Measurements from ENCODE around the gene GAS2L3.
"Not testable (repeated sequence)": the region's sequence is repeated elsewhere in the genome, so short reads cannot be mapped to it uniquely, and the experiment has no call there.

Gene GAS2L3

DNA sequence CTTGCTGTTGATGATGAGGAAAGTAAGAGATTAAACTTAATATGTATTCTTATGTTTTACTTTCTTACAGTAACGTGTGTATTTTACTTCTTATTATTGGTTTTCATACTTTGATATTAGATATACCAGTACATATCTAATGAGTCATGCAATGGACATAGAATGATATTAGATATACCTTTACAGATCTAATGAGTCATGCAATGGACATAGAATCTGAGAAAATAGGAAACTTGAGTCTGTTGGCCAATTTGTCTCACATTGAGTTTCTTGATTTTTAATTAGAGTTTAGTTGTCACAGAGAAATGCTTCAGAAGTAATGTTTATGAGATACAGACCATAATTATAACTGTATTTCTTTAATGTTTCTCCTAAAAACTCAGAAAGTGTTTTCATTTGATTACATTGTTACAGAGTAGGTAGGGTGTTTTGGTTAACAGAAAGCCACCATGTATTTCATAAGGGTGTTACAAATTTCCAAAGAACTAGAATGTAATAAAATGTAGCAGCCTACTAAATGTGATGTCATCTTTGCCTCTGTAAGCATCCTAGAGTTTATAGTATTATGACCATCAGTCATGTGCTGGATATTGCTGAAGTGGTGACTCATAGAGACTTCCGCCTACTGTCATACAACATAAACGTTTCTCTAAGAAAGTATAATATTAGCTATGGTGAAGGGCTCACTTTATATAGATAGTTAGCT lies 3.0 kb downstream of the GAS2L3 start:
- no peak for DNase-seq

DNA sequence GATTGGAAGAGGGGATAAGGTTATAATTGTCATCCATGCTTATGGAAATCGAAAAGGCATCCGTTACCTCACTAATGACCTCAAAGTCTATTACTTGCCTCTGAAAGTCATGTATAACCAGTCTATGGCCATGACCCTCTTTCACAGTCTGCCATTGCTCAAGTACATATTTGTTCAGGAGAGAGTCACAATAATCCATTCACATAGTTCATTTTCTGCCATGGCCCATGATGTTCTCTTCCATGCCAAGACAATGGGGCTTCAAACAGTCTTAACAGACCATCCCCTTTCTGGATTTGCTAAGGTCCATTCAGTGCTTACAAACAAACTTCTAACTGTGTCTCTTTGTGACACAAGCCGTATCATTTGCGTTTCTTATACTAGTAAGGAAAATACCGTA lies 5.4 kb downstream of the GAS2L3 start:
- DNase-seq: no peak

DNA sequence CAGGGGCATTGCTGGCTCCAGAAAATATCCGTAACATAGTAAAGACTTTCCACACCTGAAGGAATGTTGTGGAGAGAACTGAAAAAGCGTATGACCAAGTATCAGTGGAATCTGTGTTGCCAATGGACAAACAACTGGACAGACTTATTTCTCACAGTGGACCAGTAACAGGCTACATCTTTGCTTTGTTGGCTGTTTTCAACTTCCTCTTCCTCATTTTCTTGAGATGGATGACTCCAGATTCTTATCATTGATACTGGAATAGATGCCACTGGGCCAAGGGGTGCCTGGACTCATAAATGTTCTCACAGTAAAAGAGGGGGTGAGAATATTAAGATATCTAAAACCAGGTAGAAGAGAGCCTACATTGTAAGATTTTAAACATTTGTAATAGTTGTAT lies 6.4 kb downstream of the GAS2L3 start:
- no peak for DNase-seq

DNA sequence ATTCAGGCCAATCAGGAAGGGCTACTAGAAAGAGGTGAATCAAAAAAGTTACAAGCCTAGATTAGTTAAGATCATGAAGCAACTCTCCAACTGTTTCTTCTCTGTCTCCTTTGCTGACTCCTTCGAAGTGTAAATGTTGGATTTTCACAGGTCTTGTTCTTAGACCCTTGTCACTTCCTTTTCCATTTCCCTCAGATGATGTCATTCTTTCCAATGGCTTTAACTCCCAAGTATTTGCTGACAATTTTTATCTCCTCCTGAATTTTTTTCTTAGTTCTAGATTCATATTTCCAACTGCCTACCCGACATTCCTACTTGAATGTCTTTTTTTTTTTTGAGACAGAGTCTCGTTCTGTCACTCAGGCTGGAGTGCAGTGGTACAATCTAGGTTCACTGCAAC lies 10.8 kb downstream of the GAS2L3 start:
- DNase-seq: no peak

DNA sequence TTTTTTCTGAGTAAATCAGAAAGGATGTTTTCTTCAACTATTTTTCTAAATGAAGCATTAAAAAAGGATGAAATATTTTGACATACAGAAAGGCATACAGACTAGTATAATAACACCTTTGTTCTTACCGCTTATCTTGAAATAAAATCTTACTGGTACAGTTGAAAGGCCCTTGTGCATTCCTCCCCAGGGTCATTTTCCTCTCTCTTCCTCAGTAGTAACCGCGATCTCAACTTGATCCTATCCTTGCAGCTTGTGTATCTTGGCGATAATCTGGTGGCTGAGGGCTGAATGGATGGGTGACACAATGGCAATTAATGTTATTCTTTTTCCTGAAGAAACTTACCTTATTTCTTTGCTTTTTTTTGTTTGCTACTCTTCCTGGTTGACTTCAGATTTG lies 18.5 kb downstream of the GAS2L3 start:
- no peak for DNase-seq

DNA sequence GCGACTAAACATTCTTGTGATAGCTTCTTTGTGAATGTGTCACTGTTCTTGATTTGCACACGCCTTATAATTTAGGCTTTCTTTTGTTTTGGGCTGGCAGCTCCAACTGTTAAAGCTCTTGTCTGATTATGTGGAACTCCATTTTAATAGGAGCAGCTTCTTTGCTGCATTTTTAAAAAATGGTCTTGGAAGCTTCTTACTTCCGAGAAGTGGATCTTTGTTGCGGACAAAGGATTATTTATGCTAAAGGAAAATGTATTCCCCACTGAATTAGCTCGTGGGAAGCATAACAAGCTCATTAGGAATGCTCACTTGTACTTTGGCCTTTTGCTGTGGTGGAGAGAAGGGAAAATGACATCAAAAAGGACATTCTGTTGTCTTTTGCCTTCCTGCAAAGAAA lies 20.0 kb downstream of the GAS2L3 start:
- DNase-seq: no peak

DNA sequence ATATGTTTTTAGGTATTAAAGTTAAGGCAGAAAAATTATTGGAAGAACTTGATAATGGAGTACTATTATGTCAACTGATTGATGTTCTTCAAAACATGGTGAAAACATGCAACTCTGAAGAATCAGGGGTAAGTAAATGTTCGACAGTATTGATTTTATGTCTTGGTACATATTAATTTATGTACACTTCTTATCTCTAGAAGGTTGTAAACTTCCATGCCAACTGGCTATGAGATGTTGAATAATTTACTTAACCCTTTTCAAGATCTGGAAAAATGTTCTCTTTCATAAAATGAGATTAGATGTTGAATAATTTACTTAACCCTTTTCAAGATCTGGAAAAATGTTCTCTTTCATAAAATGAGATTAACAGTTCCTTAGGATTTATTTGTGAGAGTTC lies 28.1 kb downstream of the GAS2L3 start:
- DNase-seq: no peak

DNA sequence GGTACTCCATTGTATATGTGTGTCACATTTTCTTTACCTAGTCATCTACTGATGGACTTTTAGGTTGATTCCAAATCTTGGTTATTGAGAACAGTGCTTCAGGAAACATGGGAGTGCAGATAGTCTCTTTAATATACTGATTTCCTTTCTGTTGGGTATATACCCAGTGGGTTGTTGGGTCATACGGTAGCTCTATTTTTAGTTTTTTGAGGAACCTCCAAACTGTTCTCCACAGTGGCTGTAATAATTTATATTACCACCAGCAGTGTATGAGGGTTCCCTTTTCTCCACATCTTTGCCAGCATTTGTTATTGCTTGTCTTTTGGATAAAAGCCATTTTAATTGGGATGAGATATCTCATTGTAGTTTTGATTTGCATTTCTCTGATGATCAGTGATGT lies 29.5 kb downstream of the GAS2L3 start:
- DNase-seq: not testable (repeated sequence)

DNA sequence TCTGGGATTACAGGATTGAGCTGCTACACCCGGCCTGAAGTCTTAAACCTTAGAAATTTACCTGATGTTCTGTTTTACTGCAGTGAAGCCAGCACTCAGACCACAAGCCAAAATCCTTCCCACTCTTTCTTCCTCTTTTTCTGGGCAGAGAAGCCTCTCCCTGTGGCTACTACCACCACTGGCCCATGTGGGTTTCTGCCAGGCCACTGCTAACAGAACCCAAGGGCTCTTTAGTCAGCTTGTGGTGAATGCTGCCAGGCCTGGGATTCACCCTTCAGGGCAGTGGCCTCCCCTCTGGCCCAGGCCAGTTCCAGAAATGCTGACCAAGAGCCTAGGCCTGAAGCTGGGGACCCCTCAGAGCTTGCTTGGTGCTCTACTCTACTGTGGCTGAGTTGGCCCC lies 35.3 kb downstream of the GAS2L3 start:
- DNase-seq: no peak

DNA sequence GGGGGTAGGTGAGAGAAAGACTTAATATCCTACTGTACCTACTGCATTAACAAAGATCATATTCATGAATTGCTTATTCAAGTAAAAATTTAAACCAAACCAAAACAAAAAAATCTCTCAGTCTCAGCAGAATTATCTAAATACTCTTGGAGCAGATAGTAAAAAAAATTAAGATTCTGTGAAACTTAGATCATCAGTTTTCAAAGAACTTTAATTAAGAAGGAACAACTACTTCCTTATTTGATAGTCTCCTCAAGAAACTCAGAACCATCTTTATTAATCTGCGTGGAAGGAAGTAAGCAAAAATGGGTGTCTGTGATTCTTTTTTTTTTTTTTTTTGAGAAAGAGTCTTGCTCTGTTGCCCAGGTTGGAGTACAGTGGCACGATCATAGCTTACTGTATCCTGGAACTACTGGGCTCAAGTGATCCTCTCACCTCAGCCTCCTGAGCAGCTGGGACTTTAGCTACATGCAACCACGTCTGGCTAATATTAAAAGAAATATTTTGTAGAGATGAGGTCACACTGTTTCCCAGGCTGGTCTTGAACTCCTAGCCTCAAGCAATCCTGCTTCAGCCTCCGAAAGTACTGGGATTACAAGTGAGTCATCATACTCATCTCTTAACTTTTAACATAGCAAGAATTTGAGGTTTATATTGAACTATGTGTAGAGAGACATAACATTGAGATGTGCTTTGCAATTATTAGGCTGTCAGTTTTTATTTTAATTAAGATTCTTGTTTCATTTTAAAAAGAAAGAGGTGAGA lies 37.4 kb downstream of the GAS2L3 start:
- no peak for DNase-seq

DNA sequence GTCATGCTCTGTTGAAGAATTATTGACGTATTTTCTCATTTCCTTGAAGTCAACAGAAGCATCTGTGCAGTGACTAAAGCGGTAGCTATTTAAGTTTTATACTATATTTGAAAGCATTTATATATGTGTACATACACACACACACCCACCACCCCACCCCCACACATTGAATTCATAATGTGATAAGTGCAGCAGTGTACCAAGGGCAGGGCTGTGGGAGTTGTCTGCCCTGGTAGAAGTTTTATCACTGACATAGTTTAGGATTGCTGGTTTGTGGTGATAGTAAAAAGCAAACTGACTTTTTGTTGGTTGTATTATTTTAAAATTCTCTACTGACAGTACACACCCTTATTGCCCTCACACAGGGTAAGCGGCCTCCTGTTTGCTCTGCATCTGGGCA lies 39.1 kb downstream of the GAS2L3 start:
- DNase-seq: no peak

DNA sequence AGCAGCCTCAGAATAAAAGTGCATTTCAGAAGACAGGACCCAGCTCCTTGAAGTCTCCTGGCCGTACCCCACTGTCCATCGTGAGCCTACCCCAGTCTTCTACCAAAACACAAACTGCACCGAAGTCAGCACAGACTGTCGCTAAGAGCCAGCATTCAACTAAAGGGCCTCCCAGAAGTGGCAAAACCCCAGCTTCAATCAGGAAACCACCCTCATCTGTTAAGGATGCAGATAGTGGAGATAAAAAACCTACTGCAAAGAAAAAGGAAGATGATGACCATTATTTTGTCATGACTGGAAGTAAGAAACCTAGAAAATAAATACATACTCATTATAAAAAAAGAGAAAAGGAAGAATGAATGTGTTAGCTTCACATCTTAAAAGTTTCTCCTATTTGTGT lies 51.1 kb downstream of the GAS2L3 start:
- no peak for DNase-seq

DNA sequence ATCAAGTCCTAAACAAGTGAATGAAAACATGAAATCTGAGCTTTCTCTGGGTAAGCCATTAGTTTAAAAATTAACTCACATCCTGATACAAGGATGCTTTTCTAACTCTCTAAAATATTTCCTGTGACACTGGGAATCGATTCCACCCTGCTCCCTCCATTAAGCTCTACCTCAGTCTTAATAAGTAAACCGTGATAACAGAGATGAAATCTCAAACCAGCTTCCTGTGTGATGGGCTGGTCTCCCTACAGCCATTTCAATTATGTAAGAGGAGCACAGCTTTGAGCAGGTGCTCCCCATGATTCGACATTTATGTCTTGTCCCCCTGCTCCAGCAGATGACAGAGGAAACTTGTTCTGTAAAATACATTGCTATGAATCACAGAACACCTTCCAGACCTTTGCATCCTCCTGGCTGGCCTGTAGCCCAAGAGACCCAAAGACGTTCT lies 59.0 kb downstream of the GAS2L3 start:
- DNase-seq: no peak

DNA sequence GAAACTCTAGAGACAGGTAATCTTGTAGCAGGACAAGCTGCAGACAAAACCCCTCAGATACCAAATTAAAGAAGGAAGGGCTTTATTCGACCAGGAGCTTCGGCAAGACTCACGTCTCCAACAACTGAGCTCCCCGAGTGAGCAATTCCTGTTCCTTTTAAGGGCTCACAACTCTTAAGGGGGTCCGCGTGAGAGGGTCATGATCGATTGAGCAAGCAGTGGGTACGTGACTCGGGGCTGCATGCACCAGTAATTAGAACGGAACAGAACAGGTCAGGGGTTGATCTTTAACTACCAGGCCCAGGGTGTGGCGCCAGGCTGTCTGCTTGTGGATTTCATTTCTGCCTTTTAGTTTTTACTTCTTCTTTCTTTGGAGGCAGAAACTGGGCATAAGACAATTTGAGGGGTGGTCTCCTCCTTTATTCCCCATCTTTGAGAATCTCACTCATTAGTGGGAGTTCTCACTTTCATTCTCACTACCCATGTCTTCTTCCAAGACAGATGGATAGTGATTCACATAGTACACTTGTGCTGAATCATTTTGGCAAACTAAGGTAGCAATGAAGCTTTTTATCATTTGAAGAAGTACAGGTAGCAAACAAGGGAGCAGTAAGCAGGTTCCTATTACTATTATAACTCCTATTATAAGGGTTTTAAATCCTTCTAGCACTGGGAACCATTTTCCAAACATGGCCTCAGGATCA lies 59.8 kb downstream of the GAS2L3 start:
- DNase-seq: not testable (repeated sequence)

DNA sequence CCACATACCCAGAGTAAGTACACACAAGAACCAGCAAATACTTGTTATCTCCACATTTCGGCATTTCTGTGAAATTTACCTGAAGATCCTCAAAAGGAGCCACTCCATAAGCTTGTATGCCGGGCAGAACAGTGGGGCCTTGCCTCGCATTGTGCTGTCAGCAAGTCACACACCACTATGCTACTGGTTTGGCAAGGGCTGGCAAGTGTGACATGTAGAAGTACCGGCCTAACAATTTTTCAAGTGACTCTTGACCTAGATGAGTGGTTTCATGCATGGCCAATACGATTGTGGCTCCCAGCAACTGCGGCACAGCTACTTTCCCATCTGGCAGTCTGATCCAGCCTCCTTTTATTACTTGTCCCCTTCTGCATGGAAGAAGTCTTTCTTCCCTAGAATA lies 69.8 kb downstream of the GAS2L3 start:
- DNase-seq: no peak

DNA sequence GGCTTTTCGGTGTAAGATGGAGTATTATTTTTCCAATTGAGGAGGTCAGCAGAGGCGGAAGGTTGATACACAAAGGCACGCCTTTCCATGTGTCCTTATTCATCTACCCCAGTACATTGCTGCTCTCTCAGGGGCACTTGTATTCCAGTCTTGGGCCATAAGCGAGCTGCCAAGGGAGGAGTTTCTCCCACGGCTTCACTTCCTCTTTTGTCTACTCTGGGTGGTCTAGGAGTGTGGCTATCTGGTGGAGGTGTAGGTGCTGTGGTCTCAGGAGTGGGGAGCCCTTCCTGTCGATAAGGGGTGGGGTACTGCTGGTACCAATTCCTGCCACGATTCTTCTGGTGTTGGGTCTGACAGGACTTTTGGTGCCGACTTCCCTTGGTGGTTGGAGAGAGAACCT lies 73.4 kb downstream of the GAS2L3 start:
- DNase-seq: no peak

DNA sequence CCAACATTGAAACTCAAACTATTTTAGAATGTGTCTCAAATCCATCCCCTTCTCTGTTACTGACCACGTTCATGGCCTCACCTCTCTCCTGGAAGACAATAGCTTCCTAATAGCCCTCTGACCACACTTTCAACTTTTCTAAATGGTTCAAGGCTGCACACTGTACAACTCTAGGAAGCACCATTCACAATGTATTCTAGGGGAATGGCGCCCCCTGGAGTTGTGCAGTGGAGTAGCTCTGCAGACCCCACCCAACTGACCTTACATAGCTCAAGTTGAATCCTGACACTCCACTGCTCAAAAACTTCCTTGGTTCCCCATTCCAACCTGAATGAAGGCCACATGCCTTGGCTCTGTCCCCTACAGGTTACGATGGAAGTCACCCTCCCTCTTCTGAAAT lies 77.6 kb downstream of the GAS2L3 start:
- no peak for DNase-seq

DNA sequence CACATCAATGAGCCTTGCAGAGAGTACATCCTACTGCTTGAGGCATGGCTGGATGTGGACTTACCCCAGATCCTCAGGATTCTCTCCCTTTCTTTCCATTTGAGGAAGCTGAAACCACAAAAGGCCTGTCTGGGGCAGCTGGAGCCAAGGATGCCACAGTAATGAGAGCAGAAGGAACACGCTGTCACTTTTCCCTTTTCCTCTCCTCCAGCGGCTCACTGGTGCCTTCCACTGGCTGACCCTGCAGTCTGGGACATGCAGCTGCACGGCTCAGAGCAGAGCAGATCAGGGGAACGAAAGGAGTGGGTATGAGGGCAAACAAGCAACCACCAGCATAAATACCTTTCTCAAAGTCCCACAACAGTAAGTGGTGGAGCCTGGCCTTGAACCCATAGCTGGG lies 78.2 kb downstream of the GAS2L3 start:
- DNase-seq: no peak

DNA sequence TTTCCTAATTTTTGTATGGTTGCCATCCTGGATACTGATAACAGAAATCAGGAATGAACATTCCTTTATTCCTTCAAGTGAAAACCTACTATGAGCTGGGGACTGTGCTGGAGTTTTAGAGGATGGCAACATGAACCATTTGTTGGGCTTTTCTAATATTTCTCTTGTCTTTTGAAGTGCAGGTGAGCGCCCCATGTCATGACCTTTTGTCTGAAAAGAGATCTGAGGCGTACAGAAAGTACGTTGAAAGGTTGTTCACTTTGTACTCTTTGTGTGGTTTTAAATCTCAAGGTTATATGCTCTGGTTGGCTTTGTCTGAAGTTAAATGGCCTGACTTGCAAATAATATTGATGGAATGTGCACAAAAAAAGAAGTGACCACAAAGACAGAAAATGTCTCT lies 79.0 kb downstream of the GAS2L3 start:
- DNase-seq: no peak

DNA sequence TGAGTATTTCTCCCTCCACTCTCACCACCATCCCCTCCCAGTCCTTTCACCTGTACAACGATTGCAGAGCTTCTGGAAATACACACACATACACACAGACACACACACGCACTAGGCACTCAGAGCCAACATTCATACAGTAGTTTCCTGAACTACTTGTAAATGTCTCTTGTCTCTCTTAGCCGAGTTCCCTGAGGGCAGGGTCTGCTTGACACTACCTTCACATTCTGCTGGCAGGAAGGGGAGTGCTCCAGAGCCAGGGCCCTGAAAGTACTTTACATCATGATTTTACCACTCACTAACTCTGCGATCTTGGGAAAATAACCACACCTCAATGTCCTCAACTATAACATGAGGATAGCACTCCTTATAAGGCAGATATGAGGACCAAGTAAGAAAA lies 82.7 kb downstream of the GAS2L3 start:
- DNase-seq: no peak

DNA sequence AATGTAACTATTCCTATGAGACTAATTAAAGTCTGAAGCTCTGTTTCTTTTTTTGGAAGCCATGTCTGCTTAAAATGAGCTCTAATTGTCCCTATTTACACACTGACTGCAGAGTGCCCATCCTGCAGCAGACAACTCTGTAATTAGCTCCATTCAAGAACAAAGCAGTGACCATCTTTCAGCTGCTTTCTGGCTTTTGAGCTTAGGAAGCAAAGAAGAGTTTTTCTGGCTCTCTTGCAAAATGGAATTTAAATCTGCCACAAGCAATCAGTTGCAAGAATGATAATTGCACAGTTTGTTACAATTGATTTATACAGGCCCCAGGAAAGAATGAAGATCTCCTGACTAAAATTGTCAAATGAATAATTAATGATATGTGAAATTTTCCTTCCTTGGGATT lies 83.4 kb downstream of the GAS2L3 start:
- DNase-seq: no peak

DNA sequence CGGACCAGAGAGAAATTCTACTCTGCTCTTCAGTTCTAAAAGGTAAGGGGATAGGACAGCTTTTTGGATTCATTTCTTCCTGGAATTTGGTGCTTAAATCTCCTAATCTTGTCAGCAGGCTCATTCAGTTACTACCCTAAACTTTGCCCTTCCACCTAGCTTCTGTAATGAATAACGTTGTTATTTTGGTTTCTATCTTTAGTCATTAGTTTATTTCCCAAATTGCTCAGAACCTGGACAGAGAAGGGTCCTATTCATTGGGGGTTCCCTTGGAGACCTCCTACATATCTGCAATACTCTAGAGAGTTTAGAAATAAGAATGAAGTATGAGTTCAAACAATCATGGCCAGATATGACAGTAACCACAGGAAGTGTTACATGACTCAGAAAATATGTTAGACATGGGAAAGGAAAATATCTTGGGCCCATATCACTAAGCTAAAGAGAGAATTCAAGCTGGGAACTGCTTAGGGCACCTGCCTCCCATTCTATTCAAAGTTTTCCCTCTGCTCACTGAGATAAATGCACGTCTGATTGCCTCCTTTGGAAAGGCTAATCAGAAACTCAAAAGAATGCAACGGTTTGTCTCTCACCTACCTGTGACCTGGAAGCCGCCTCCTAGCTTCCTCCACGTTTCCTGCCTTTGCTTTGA lies 87.9 kb downstream of the GAS2L3 start:
- no peak for DNase-seq

DNA sequence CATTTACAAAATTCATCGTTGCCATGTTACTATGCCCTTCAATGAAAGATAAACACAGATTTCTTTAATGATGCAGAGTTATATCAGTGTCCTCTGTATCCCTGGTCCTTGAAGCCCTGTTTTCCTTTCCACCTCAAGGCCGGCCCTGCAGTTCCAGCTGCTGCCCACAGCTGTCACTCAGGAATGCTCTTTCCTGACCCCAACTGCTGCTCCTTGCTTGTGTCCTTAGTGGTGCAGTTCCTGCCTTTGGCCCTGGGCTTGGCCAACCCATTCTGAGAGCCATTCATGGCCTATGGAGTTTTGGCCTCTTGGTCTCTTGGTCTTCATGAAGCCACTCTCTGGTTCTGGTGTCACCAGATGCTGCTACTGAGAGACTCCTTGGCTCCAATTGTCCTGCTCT lies 93.1 kb downstream of the GAS2L3 start:
- no peak for DNase-seq
